Stimulated activated CD8-positive, alpha-beta memory T cell treated with anti-CD3 and anti-CD28 coated beads, Interleukin-15, amount 100 ng/mL, for 24 hours (primary cell): ENCODE measurements around the gene BTG1.

Source experiments
- DNase-seq: peaks from one replicate; pipeline ENCODE4 v3.0.0-alpha.2; 2020; ENCODE audit warnings: low read depth

Gene BTG1

GRCh38 chr12:92133171-92133570, 12.5 kb downstream of the BTG1 start:
- no peak for DNase-seq

DNA sequence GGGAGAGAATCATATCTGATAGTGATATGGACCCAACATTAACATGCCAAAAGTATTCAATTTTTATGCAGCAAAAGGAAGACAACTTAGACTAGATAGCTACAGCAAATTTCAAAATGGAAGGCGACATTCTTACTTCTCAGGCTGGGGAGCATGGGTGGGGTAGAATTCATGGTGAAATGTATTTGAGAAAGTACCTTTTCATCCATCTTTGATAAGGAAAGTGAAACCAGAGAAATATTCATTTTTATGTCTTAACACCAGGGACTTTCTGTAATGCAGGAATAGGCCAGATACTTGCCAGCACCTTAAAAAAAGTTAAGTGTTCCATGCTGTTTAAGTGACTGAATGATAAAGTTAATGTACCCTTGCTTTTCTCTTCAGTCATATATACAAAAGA, 13.4 kb downstream of the BTG1 start:
- DNase-seq, result no peak

- DNase-seq, result no peak
These were observed 14.6 kb downstream of the BTG1 start for GRCh38 chr12:92130999-92131398.

GRCh38 chr12:92129609-92130008, 16.0 kb downstream of the BTG1 start:
- no peak for DNase-seq

GRCh38 chr12:92128612-92129011, 17.0 kb downstream of the BTG1 start:
- no peak for DNase-seq

GRCh38 chr12:92124689-92125029, 21.0 kb downstream of the BTG1 start:
- no peak for DNase-seq

DNA sequence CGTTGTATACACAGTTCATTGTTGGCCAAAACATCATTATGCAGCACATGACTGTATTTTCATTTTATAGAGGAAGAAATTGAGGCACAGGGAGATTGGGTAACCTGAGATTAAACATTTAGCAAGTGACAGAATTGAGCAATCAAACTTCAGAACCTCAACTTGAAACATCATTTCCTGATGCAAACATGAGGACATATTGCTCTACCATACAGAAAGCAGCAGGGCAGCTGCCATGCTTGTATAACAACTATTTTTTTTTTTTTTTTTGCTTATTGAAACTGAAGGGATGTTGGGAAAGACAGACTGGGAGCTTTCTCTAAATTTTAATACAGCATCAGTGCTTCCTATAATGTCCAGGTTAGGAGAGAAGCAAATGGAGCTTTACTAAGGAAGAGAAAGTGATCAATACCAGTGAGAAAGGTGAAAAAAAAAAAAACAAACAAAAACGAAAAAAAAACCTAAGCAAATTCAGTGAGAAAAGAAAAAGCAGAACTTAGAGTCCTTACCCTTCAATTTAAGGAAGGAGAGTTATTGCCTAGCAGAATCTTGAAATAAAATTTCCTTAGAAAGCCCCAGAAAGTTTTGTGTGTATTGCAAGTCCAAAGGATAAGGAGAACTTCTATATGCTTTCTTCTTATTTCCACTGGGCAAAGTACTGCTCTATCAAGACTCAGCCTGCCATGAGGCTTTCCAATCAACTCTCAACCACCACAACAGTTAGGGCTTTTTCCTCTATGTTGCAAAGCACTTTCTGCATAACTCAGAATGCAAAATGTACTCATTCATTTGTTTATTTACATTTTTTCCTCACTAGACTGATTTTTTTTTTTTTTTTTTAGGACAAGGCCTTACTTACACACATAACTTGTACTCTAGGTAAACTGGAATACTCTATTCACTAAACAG, 21.6 kb downstream of the BTG1 start:
- DNase-seq, result no peak

- no peak for DNase-seq
These were observed 22.5 kb downstream of the BTG1 start for GRCh38 chr12:92122941-92123779.

DNA sequence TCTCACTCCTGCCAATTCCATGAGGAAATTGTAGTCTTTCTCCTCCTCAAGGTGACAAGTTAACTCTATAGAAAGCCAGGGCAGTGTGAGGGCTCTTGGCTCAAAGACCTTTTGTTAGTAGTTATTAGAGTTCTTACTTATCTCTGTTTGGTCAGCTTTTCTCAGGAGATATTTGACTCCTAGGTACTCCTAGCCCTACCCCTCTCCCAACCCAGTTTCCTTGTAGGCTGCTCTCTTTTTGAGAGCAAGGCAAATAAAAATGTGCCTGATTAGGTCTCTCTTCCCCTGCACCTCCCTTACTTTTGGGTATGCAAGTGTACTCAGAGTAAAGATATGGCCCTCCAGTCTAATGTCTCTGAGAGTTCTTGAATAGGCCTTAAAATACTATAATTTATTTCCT, 23.8 kb downstream of the BTG1 start:
- no peak for DNase-seq

DNA sequence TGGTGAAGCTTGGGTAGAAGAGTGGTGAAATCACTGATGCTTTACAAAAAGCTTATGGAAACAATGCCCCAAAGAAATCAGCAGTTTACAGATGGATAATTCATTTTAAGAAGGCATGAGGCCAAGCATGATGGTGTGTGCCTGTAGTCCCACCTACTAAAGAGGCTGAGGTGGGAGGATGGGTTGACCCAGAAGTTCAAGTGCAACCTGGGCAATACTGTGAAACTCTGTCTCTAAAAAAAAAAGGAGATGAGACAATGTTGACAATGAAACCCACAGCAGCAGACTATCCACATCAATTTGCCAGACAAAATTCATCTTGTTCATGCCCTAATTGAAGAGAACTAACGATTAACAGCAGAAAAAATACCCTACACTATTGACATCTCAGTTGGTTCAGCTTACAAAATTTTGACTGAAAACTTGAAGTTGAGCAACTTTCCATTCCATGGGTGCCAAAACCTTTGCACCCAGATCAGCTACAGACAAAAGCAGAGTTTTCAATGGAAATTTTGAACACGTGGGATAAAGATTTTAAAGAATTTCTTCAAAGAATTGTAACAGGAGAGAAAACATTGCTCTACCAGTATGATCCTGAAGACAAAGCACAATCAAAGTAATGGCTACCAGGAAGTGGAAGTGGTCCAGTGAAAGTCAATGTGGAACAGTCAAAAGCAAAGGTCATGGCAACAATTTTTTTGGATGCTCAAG, 26.7 kb downstream of the BTG1 start:
- DNase-seq, result no peak

DNA sequence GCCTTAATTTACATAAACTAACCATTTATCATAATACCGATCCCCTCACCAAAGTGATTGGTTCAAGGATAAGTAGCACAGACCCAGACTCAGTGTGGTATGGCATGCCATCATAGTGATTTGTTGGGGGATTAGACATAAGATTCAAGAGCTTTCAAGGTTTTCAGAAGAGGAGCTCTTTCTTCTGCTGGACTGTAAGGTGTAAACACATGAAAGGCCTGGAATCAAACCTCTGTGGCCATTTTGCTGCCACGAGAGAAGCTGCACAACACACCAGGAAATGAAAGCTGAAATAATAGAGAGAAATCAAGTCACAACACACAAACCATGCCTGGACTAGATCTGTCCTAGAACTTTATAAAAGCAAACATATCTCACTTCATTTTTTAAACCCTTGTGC, 30.8 kb downstream of the BTG1 start:
- no peak for DNase-seq

DNA sequence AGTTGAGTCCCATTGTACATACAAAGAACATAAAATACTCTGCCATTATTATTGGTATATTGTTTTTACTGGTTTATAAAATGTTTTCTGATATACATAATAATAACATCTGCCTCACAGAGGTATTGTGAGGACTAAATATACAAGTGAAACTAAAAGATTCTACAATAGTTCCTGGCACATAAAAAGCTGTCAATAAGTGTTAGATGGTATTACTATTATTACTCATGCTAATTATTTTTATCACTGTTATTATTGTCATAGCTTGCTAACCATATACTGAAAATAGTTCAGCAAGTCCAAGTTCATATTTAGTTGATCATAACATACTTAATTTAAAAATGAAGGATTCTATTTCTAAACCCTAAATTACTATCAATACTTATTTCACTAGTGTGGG, 34.4 kb downstream of the BTG1 start:
- DNase-seq, result no peak

GRCh38 chr12:92110083-92110640, 35.5 kb downstream of the BTG1 start:
- DNase-seq, result no peak

- DNase-seq, result no peak
These were observed 36.0 kb downstream of the BTG1 start for GRCh38 chr12:92109613-92110012.

- DNase-seq, result no peak
These were observed 37.0 kb downstream of the BTG1 start for GRCh38 chr12:92108651-92109050.

- DNase-seq, result no peak
These were observed 38.0 kb downstream of the BTG1 start for GRCh38 chr12:92107621-92108131.

DNA sequence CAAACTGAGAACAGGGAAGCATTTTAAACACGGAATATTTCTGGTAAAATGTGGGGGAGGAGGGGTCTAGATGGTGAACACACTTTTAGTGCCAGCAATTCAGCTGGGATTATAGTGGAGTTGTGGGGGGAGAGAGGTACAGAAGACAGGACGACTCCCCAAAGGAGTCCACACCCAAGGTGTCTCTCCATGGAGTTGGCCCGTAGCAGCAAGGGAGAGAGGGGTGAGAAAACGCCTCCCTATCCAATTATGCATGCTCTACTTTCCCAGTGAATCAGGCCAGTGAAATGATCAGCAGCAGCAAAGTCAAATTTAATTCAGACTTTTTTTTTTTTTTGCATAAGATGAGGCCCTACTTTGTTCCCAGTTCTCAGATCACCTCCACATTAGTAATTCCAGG, 38.6 kb downstream of the BTG1 start:
- DNase-seq, result no peak

GRCh38 chr12:92105676-92106075, 40.0 kb downstream of the BTG1 start:
- DNase-seq, result no peak

GRCh38 chr12:92105110-92105509, 40.5 kb downstream of the BTG1 start:
- no peak for DNase-seq

DNA sequence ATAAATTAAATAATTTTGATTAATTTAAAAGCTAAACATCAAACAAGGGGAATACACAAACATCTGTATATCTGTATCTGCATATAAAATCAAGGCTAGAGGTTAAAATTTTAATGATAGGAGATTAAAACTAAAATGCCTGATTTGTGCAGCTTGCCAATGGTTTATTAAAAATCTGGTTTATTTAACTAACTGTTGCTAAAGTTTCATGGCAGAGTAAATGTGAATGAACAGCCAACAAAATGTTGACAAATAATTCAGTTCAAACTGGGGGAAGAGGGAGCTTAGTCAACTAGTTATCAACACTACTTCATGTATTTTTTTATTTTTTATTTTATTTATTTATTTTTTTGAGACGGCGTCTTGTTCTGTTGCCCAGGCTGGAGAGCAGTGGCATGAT, 43.0 kb downstream of the BTG1 start:
- no peak for DNase-seq

- no peak for DNase-seq
These were observed 46.9 kb downstream of the BTG1 start for GRCh38 chr12:92098594-92099380.
